Upper lobe of right lung (tissue), 1 donor: Measurements from ENCODE around the gene CHST11. TPM values are rescaled to one million over a fixed set of nuclear protein-coding genes. Genes with fewer than 3 reads are reported as not detected.
A peak's percentile ranks its signal among the peaks of the same experiment; 100 is the strongest.

Experiments used
- ATAC-seq: fragments of 200-7000 bp; cut with Tn5 transposase; one replicate; pipeline ENCODE4 v1.9.1; 2020; ENCODE audit warnings: mild to moderate bottlenecking, moderate library complexity
- DNase-seq: peaks from one replicate; pipeline ENCODE4 v3.0.0-alpha.2; 2020
- H3K27ac ChIP-seq: fragments of 200-600 bp; one replicate; pipeline ENCODE4 v1.8.0; 2022
- H3K27me3 ChIP-seq: fragments of 200-600 bp; one replicate; pipeline ENCODE4 v1.8.0; 2022; ENCODE audit warnings: mild to moderate bottlenecking
- H3K36me3 ChIP-seq: fragments of 200-600 bp; one replicate; pipeline ENCODE4 v1.8.0; 2022
- H3K4me1 ChIP-seq: fragments of 200-600 bp; one replicate; pipeline ENCODE4 v1.8.0; 2022
- H3K4me3 ChIP-seq: fragments of 200-600 bp; one replicate; pipeline ENCODE4 v1.8.0; 2022; ENCODE audit warnings: mild to moderate bottlenecking
- H3K9me3 ChIP-seq: fragments of 200-600 bp; one replicate; pipeline ENCODE4 v1.8.0; 2022
- intact Hi-C: fragments of 100-400 bp; cut with DNase I; formaldehyde crosslinking; loops from one replicate; pipeline ENCODE4 v1.11.0; 2022
- total RNA-seq: library from RNA; stranded (reverse); fragmentation: NEBNext Ultra II Directional; extraction: Animal tissue kit (Norgen Biotek cat#: 25700); gene quantifications from one replicate; pipeline ENCODE4 v1.2.1, GENCODE V29; 2021
- TF ChIP-seq, protein P1 (sequence below): fragments of 200-600 bp; IDR thresholded peaks from one replicate; pipeline ENCODE4 v1.8.0; 2022; ENCODE audit warnings: antibody characterized with exemption
- donor health status: DM: no; HTN: yes; CAD: no; lungs with severe emphysema.

CHST11 gene
- total RNA-seq, 1 donor from 2014 or later: 56.6 TPM

DNA sequence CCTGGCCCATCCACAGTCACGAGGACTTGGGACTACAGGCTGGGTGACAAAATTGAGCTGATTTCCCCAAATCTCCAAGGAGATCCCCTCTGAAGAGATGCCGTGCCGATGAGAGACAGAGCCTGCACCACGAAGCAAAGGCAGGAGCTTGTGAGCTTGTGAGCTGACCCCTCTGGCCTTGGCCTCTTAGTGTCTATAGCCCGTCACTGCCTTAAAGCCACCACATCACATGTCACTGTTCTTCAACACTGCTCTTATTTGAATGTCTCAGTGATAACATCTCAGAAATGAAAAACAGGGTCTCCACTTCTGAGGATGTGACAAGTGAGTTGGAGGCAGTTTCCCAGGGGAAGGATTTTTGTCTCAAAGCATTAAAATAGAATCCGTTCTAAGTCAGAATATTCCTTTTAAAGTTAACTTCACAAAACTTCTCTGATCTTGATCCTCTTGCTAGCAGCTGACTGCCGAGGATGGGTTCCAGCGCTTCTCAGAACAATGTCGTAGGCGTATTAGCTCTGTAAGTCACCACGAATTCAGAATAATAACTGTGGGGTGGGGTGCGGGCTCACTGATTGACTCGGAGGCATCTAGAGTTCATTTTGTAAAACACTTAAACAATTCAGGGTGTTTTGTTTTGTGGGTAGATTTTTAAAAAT, 37.5 kb downstream of the CHST11 start:
- H3K27ac ChIP-seq: peak overlapping the region; percentile 73

DNA sequence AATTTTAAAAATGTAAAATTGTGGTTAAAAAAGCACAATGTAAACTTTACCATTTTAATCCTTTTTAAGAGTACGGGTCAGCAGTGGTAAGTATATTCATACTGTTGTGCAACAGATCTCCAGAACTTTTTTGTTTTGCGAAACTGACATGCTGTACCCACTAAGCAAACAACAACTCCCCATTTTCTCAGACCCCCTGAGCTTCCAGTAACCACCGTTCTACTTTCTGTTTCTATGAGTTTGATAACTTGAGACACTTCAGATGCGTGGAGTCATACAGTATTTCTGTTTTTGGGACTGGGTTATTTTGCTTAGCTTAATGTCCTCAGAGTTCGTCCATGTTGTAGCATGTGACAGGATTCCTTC, 38.0 kb downstream of the CHST11 start:
- DNase-seq: no peak
- Histone ChIP-seq H3K27me3 (no peaks in the 10 kb centered on the region), H3K9me3 (no peaks in the 10 kb centered on the region), H3K27ac (peak overlapping the region; percentile 73), H3K4me1 (peaks cover 33% of the 10 kb centered on the region), H3K36me3 (no peaks in the 10 kb centered on the region), H3K4me3 (peak overlapping the region; percentile 6)
- TF ChIP-seq, protein P1, sequence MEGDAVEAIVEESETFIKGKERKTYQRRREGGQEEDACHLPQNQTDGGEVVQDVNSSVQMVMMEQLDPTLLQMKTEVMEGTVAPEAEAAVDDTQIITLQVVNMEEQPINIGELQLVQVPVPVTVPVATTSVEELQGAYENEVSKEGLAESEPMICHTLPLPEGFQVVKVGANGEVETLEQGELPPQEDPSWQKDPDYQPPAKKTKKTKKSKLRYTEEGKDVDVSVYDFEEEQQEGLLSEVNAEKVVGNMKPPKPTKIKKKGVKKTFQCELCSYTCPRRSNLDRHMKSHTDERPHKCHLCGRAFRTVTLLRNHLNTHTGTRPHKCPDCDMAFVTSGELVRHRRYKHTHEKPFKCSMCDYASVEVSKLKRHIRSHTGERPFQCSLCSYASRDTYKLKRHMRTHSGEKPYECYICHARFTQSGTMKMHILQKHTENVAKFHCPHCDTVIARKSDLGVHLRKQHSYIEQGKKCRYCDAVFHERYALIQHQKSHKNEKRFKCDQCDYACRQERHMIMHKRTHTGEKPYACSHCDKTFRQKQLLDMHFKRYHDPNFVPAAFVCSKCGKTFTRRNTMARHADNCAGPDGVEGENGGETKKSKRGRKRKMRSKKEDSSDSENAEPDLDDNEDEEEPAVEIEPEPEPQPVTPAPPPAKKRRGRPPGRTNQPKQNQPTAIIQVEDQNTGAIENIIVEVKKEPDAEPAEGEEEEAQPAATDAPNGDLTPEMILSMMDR: no peak
- intact Hi-C loops: no loop called here
- peak; percentile 71 for ATAC-seq

More for the DNA sequence above, 37.5 kb downstream of the CHST11 start:
- no peak for DNase-seq
- Histone ChIP-seq H3K36me3 (no peaks in the 10 kb centered on the region), H3K9me3 (no peaks in the 10 kb centered on the region), H3K4me3 (peak overlapping the region; percentile 6), H3K4me1 (peaks cover 35% of the 10 kb centered on the region), H3K27me3 (no peaks in the 10 kb centered on the region)
- TF ChIP-seq, protein P1: no peak
- ATAC-seq: peak; percentile 71
- intact Hi-C loops: no loop called here

DNA sequence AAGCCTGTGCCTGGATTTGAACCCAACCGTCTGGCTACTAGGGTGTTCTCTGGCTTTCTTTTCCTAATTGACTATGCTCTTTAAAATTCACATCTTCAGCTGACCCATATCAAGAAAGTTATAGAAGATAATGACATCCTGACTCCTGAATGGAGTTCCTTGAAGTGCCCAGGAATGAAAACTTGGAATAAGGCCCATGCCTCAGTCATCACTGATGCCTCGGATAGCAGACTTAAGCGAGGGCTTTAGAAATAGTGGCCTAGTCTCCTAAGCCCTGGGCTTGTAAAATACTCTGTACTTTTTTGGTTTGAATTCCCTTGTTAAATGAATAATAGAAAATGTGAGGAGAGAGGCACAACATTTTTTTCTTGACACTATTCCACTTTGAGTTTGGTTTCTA, 39.0 kb downstream of the CHST11 start:
- Histone ChIP-seq H3K4me3 (no peak overlapping the region), H3K36me3 (no peaks in the 10 kb centered on the region), H3K27me3 (no peaks in the 10 kb centered on the region), H3K9me3 (no peaks in the 10 kb centered on the region), H3K4me1 (peaks cover 23% of the 10 kb centered on the region), H3K27ac (no peak overlapping the region)
- intact Hi-C loops: no loop called here
- DNase-seq (no peak), ATAC-seq (no peak)
- TF ChIP-seq, protein P1: no peak

DNA sequence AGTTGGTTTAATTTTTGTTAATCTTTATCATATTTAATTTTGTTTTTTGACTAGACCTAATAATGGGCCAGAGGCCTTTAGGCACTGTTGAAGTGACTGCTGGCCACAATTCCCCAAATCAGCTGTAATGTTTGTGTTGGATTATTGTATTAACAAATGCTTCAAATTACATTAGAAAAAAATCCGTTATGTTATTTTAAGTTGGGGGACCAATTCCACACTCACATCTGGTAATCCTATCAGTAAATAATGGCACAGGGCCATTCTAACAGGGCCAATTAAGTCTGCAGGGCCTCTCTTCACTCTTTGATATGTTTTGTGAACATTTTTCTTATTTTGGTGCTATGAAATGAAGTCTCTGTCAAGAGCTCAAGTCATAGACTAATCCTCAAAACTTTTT, 39.6 kb downstream of the CHST11 start:
- peaks cover 22% of the 10 kb centered on the region for H3K4me1 ChIP-seq
- DNase-seq: no peak
- intact Hi-C loops: no loop called here
- TF ChIP-seq, protein P1: no peak
- H3K27me3 ChIP-seq: no peaks in the 10 kb centered on the region
- no peaks in the 10 kb centered on the region for H3K9me3 ChIP-seq
- H3K36me3 ChIP-seq: no peaks in the 10 kb centered on the region
- ATAC-seq: no peak
- H3K4me3 ChIP-seq: no peak overlapping the region
- H3K27ac ChIP-seq: no peak overlapping the region

DNA sequence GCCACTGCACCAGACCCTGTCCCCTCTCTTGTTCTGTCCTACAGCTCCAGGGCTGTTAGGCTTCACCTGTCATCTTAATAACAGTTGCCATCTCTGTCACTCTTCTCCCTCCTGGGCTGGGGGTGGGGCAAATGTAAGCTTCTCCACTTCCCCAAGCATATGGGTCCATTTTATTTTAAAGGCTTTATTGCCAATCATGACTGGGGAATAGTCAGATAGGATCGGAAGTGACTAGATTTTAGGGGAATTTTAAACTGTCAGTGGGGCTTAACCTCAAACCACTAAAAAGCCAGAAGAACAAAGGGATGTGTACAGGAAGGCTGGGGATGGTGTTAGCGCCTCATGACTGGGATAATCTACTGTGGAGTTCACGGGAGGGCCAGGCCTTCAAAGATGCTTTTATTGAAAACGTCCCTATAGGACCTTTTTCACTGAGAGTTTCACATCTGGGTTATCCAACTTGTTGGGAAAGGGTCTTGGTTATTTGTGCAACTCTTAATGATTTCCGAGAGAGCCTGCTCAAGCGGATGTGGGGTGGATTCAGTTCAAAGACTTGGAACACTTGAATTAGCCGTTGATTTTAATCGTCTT, 41.6 kb downstream of the CHST11 start:
- DNase-seq (no peak), ATAC-seq (no peak)
- Histone ChIP-seq H3K27ac (no peak overlapping the region), H3K4me1 (peaks cover 20% of the 10 kb centered on the region), H3K27me3 (no peaks in the 10 kb centered on the region), H3K36me3 (no peaks in the 10 kb centered on the region), H3K4me3 (no peak overlapping the region), H3K9me3 (no peaks in the 10 kb centered on the region)
- TF ChIP-seq, protein P1: no peak
- intact Hi-C loops: no loop called here
